Measurements from ENCODE around the gene EIF4E1B. TPM values are rescaled to one million over a fixed set of nuclear protein-coding genes. Genes with fewer than 3 reads are reported as not detected.

EIF4E1B gene
- total and polyA plus RNA-seq, 4 donors = not detected

- no peak for TF ChIP-seq JUND (IDR thresholded peaks at IDR 0.05)
- no peak for TF ChIP-seq REST (IDR thresholded peaks at IDR 0.05)
- TF ChIP-seq HNF4G (IDR thresholded peaks at IDR 0.05) = no peak
- no peak for TF ChIP-seq ATF3 (IDR thresholded peaks at IDR 0.05)
- TF ChIP-seq CTCF (IDR thresholded peaks at IDR 0.05; ENCODE audit: low read depth, low read length, missing input control) = no peak
- TF ChIP-seq ZBTB33 (IDR thresholded peaks at IDR 0.05) = no peak
- TF ChIP-seq GABPA (IDR thresholded peaks at IDR 0.05 in 1 of 2, conservative IDR thresholded peaks at IDR 0.05 in 1 of 2) = no peak
- TF ChIP-seq NR2F2 (IDR thresholded peaks at IDR 0.05) = no peak
- no peak for TF ChIP-seq SP1 (IDR thresholded peaks at IDR 0.05)
- TF ChIP-seq YY1 (IDR thresholded peaks at IDR 0.05) = no peak
- no peak for TF ChIP-seq RXRA (IDR thresholded peaks at IDR 0.05)
- no peak for TF ChIP-seq HNF4A (conservative IDR thresholded peaks at IDR 0.05)
- no peak for TF ChIP-seq EGR1 (IDR thresholded peaks at IDR 0.05; ENCODE audit: low read depth in 2 of 2)
- H3K27me3 ChIP-seq (ENCODE audit: control insufficient read depth in 4 of 4, insufficient read depth in 4 of 4, low read length in 3 of 4) = peaks cover 0 to 2% (median 0%) of the 10 kb centered on the region in 4 donors
Measured at GRCh38 chr5:176664479-176664878, 34.0 kb downstream of the EIF4E1B start.

GRCh38 chr5:176664886-176665285 is 34.4 kb downstream of the EIF4E1B start:
- TF ChIP-seq YY1 (IDR thresholded peaks at IDR 0.05) = no peak
- no peak for TF ChIP-seq EGR1 (IDR thresholded peaks at IDR 0.05; ENCODE audit: low read depth in 2 of 2)
- no peak for TF ChIP-seq NR2F2 (IDR thresholded peaks at IDR 0.05)
- DNase-seq (ENCODE audit: low spot score) = no peak
- Histone ChIP-seq H3K4me3 (ENCODE audit: low read depth in 1 of 3, low read length in 3 of 3) (no peak overlapping the region), H3K9ac (ENCODE audit: low read depth in 1 of 2, low read length in 2 of 2) (no peak overlapping the region), H3K4me1 (ENCODE audit: control insufficient read depth in 4 of 4, insufficient read depth in 4 of 4, low read length in 3 of 4) (peaks cover 0 to 11% (median 7%) of the 10 kb centered on the region in 4 donors), H3K27me3 (ENCODE audit: control insufficient read depth in 4 of 4, insufficient read depth in 4 of 4, low read length in 3 of 4) (peaks cover 0 to 2% (median 0%) of the 10 kb centered on the region in 4 donors), H3K36me3 (ENCODE audit: control insufficient read depth in 4 of 4, insufficient read depth in 3 of 4, low read depth in 1 of 4, low read length in 3 of 4) (no peaks in the 10 kb centered on the region), H3K9me3 (ENCODE audit: control insufficient read depth in 4 of 4, low read length in 3 of 4) (no peaks in the 10 kb centered on the region), H3K27ac (ENCODE audit: low read depth in 1 of 2, low read length in 2 of 2) (no peak overlapping the region)
- 57% methylated on average over 19 of the region's 19 CpGs for WGBS

More at GRCh38 chr5:176664479-176664878, 34.0 kb downstream of the EIF4E1B start:
- DNase-seq (ENCODE audit: low spot score) = no peak
- H3K4me3 ChIP-seq (ENCODE audit: low read depth in 1 of 3, low read length in 3 of 3) = no peak overlapping the region
- peaks cover 0 to 11% (median 7%) of the 10 kb centered on the region in 4 donors for H3K4me1 ChIP-seq (ENCODE audit: control insufficient read depth in 4 of 4, insufficient read depth in 4 of 4, low read length in 3 of 4)
- no peaks in the 10 kb centered on the region for H3K9me3 ChIP-seq (ENCODE audit: control insufficient read depth in 4 of 4, low read length in 3 of 4)
- H3K27ac ChIP-seq (ENCODE audit: low read depth in 1 of 2, low read length in 2 of 2) = no peak overlapping the region
- WGBS = 52% methylated on average over 6 of the region's 6 CpGs
- no peak overlapping the region for H3K9ac ChIP-seq (ENCODE audit: low read depth in 1 of 2, low read length in 2 of 2)
- no peaks in the 10 kb centered on the region for H3K36me3 ChIP-seq (ENCODE audit: control insufficient read depth in 4 of 4, insufficient read depth in 3 of 4, low read depth in 1 of 4, low read length in 3 of 4)

Data from liver (tissue), 9 donors.